Muscle of leg (tissue), 11 donors: Measurements from ENCODE around the gene ASTN2. TPM values are rescaled to one million over a fixed set of nuclear protein-coding genes. Genes with fewer than 3 reads are reported as not detected.

Experiments used
- DNase-seq: peaks from one replicate; pipeline ENCODE4 v3.0.0; 2013
- H3K27ac ChIP-seq: one replicate; pipeline ENCODE4 v1.5.1; 2013; ENCODE audit warnings: mild to moderate bottlenecking, low read length, control low read depth
- H3K27me3 ChIP-seq: one replicate; pipeline ENCODE4 v1.6.1; 2013; ENCODE audit warnings: low read length; ENCODE audit not compliant: control insufficient read depth, insufficient read depth
- H3K36me3 ChIP-seq: one replicate; pipeline ENCODE4 v1.6.1; 2013; ENCODE audit warnings: low read length; ENCODE audit not compliant: control insufficient read depth, insufficient read depth
- H3K4me1 ChIP-seq: one replicate; pipeline ENCODE4 v1.6.1; 2013; ENCODE audit warnings: low read length; ENCODE audit not compliant: control insufficient read depth, insufficient read depth
- H3K4me3 ChIP-seq: one replicate; pipeline ENCODE4 v1.5.1; 2013; ENCODE audit warnings: low read length, control low read depth
- H3K9me3 ChIP-seq: replicated peaks from 2 replicates; pipeline ENCODE4 v1.6.1; 2013; ENCODE audit warnings: low read depth, low read length; ENCODE audit not compliant: control insufficient read depth
- WGBS: methylation state at CpG from one replicate; pipeline ENCODE4 v1.1.5; 2013; ENCODE audit warnings: missing lambda C conversion rate; ENCODE audit not compliant: insufficient coverage; 5-methylcytosine and 5-hydroxymethylcytosine counted together
- polyA plus RNA-seq, 8 donors: library from polyadenylated mRNA; unstranded; fragments of 120-200 nt; gene quantifications; one replicate each; pipeline versions ENCODE4 v1.2.1 to v1.2.3, GENCODE V29; 2013; ENCODE audit warnings: inconsistent platforms in 1 of 8, low replicate concordance in 1 of 8; ENCODE audit not compliant: insufficient read length in 8 of 8, insufficient read depth in 1 of 8
- total RNA-seq: library from RNA; stranded (reverse); fragments of 120-200 nt; gene quantifications from one replicate; pipeline ENCODE4 v1.2.4, GENCODE V29; 2013

ASTN2 gene
- total and polyA plus RNA-seq, 9 donors: 2.7 to 10.9 (median 4.4) TPM

DNA sequence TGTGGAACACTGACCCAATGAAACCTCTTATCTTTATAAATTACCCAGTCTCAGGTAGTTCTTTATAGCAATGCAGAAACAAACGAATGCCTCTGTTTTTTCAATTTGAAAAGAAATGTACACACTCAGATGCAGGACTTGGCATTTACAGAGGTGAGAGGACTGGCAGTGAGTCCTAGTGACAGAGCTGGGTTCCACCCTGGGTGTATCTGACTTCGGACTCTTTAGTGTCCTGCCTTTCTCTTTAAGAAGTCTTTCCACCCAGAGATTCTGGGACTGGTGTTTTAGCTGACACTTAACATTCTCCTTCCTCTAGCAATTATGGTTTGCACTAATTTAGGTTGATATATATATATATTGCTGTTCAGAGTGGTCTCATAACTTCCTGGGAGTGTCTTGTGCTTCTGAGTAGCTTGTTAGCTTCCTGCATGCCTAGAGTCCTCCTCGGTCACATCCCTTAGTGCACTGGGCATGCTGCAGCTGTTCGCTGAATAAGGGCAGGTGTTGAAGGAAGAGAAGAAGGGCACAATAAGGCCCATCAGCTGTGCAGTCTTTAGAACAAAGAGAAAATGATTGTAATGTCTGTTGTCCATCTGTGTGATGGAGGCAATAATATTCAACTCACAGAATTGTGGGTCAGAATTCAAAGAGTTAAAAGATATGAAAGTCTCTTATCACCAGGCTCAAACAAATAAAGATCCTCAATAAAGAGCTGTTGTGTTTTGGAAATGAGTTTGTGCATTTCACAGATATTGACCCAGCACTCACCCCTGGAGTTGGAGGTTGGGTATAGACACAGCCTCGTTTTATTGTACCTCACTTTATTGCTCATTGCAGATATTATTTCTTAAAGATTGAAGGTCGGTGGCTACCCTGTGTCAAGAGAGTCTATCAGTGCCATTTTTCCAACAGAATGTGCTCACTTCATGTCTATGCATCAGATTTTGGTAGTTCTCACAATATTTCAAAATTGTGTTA, 540.6 kb downstream of the ASTN2 start:
- 100% methylated on average over 1 of the region's 6 CpGs for WGBS
- no peak for DNase-seq

DNA sequence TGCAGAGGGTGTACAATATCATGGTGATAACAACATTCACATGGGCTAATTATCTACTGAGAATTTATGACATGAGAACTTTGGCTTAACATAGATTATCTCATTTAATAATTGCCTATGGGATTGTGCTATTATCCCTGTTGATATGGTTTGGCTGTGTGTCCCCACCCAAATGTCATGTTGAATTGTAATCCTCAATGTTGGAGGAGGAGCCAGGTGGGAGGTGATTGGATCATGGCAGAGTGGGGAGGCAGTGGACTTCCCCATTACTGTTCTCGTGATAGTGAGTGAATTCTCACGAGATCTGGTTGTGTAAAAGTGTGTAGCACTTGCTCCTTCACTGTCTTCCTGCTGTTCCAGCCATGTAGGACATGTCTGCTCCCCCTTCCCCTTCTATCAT, 541.4 kb downstream of the ASTN2 start:
- H3K9me3 ChIP-seq: peaks cover 7% of the 10 kb centered on the region
- no peaks in the 10 kb centered on the region for H3K36me3 ChIP-seq
- DNase-seq: no peak
- H3K4me1 ChIP-seq: no peaks in the 10 kb centered on the region
- no peak overlapping the region for H3K27ac ChIP-seq
- no peaks in the 10 kb centered on the region for H3K27me3 ChIP-seq
- WGBS: no CpG with 5 or more reads among the region's 2 CpGs
- no peak overlapping the region for H3K4me3 ChIP-seq

More for the DNA sequence above, 540.6 kb downstream of the ASTN2 start:
- Histone ChIP-seq H3K27ac (no peak overlapping the region), H3K4me1 (no peaks in the 10 kb centered on the region), H3K36me3 (no peaks in the 10 kb centered on the region), H3K27me3 (no peaks in the 10 kb centered on the region), H3K4me3 (no peak overlapping the region), H3K9me3 (peaks cover 7% of the 10 kb centered on the region)

DNA sequence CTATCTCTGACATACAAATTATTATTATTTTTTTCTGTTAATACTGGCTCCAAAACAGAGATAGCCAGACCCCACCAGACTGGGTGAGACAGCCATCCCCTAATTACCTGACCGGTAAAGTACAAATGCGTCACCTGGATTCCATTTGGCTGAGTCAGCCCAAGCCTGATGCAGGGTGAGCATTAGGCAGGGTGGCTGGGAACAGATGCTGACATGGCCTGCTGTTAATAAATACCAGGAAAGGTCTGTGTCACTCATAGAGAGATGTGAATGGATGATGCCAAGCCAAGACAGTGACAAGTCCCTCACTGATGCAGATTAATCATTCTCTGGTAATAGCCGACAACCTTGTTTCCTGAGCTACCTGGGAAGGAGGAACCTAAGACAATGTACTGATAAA, 544.3 kb downstream of the ASTN2 start:
- 55% methylated on average over 2 of the region's 3 CpGs for WGBS
- Histone ChIP-seq H3K36me3 (no peaks in the 10 kb centered on the region), H3K4me3 (no peak overlapping the region), H3K4me1 (no peaks in the 10 kb centered on the region), H3K27ac (no peak overlapping the region), H3K9me3 (no peaks in the 10 kb centered on the region), H3K27me3 (no peaks in the 10 kb centered on the region)
- DNase-seq: no peak

DNA sequence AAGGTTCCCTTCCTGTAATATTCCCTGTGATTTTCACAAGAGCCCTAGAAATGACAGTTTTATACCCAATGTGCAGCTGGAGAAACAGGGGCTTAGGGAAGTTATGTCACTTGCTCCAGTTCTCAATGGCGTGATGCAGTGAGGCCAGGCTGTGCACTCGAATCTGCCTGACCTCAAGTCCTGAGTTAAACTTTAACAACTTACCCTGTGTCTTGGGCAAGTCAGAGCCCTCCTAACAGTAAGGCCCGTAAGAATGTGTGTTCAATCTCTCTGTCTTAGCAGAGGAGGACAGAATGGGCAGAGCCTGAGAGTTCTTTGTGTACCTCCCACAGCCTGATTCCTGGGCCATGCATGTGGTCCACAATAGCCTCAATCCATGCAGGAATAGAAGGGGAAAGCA, 546.7 kb downstream of the ASTN2 start:
- 31% methylated on average over 2 of the region's 3 CpGs for WGBS
- no peaks in the 10 kb centered on the region for H3K9me3 ChIP-seq
- no peaks in the 10 kb centered on the region for H3K27me3 ChIP-seq
- no peaks in the 10 kb centered on the region for H3K36me3 ChIP-seq
- no peak for DNase-seq
- no peaks in the 10 kb centered on the region for H3K4me1 ChIP-seq
- no peak overlapping the region for H3K27ac ChIP-seq
- no peak overlapping the region for H3K4me3 ChIP-seq

DNA sequence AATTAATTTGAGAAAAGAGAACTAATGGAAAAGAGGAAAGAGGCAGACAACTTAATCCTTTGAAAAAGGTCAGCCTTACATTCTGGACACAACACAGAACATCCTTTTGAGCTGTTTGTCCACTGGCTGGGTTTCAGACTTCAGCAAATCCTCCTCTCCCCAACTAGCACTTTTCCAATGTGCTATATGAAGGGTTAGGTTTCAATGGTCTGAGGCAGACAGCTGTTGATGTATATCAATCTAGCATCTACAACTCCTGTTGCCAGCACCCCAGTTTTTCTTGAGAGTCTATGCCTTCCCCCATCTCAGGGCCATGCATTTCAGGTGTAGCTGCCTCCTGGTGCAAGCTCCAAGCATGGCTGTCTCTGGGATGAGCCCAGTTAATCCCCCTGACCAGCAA, 553.5 kb downstream of the ASTN2 start:
- Histone ChIP-seq H3K27ac (no peak overlapping the region), H3K4me3 (no peak overlapping the region), H3K27me3 (peaks cover 2% of the 10 kb centered on the region), H3K9me3 (no peaks in the 10 kb centered on the region), H3K4me1 (no peaks in the 10 kb centered on the region), H3K36me3 (no peaks in the 10 kb centered on the region)
- DNase-seq: no peak

DNA sequence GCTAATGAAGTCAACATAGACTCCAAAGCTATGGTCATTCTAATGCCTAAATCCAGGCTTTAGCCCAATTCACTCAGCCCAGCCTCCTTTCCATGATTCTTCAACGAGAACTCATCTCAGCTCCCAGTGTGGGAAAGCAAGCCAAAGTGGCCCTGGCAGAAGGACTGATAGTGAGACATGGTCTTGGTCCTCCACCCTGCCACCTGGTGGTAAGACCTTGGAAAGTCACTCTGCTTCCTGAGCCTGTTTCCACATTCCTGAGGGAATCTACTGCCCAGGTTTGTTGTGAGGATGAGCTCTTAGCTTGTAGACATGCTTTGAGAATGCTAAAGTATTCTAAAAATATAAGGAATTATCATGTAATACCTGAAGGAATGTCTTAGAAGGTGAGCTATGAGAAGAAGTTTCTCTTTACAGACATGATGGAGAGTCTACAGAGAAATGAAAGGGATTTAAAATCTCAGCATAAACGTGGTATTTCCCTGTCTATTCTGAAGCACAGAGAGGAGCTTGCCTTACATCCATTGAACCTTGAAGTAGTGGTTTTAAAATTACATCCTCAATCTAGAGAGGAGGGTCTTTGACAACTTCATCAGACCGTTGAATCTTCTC, 554.2 kb downstream of the ASTN2 start:
- WGBS: no CpG with 5 or more reads among the region's 3 CpGs
- DNase-seq: peak; percentile 63
- H3K4me3 ChIP-seq: no peak overlapping the region
- no peaks in the 10 kb centered on the region for H3K9me3 ChIP-seq
- peaks cover 2% of the 10 kb centered on the region for H3K27me3 ChIP-seq
- H3K36me3 ChIP-seq: no peaks in the 10 kb centered on the region
- no peaks in the 10 kb centered on the region for H3K4me1 ChIP-seq
- H3K27ac ChIP-seq: no peak overlapping the region

DNA sequence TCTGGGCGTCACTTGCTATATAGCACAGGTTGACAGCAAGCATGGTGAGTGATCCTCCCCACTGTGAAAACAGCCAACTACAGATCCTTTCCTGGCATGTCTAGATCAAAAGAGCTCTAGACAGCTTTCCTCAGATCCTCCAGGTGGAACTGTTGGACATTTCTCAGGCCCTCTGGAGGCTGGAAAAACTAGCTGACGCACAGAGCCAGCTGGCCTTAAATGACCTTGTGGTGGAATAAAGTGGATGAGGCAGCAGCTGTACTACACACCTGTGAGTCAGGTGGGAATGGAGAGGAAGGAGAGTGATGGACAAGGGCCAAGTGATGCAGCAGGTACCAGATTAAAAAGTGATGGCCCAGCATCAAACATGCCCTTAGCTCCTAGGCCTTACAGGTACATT, 555.1 kb downstream of the ASTN2 start:
- DNase-seq: no peak
- WGBS: 87% methylated on average over 2 of the region's 2 CpGs
- peaks cover 2% of the 10 kb centered on the region for H3K27me3 ChIP-seq
- no peak overlapping the region for H3K27ac ChIP-seq
- H3K4me3 ChIP-seq: no peak overlapping the region
- H3K9me3 ChIP-seq: no peaks in the 10 kb centered on the region
- no peaks in the 10 kb centered on the region for H3K36me3 ChIP-seq
- no peaks in the 10 kb centered on the region for H3K4me1 ChIP-seq

DNA sequence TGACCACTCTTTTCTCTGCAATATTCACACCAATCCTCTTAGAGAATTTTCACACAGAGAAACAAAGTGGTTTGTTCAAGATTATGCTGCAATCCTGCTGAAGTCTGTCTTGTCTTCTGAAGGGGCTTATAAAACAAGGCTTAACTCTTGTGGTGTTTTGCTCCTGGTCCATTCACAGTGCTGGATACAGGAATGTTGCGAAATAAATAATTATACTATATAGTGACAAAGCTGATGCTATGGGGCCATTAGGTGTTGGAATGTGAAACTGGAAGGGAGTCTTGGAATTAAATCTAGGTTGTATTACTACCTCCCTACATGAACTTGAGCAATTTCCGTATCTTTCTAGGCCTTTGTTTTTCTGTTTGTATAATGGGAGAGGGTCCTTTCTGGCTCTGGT, 557.5 kb downstream of the ASTN2 start:
- H3K4me1 ChIP-seq: no peaks in the 10 kb centered on the region
- no peak overlapping the region for H3K27ac ChIP-seq
- H3K9me3 ChIP-seq: no peaks in the 10 kb centered on the region
- no peaks in the 10 kb centered on the region for H3K36me3 ChIP-seq
- peaks cover 2% of the 10 kb centered on the region for H3K27me3 ChIP-seq
- no CpG with 5 or more reads among the region's 2 CpGs for whole genome bisulfite sequencing
- no peak overlapping the region for H3K4me3 ChIP-seq
- DNase-seq: no peak

DNA sequence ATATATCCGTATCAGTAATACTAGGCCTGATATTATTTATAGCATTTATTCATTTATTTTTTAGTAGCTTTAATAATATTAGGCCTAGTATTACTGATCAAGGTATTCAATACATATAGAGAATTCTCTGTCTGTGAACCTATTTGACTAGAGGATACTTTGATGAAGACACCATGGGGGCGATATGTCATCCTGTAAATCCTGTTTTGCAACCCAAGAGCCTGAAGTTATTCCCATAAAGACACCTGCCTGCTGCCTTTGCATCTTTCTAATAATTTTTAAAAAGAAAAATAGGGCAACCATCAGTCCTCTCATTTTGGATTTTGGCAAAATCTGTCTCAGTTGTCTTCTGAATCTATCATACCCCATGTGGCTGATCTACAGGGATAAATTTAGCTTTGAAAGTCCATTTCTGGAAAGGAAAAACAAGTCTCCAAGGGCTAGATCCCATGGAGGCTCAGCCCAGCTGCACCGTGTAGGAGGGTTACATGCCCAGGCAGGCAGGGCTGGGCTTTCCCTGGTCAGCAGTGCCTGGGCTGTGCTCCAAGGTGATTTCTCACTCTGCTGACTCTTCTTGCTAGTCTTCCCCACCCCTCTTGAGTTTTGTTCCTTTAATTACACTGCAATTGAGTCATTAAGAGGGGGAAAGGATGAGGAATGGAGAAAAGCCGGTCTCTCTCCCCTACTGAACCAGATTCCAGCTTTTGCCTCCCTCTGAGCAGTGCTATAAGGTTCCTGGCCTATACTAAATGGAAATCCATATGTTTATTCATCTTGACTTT, 558.8 kb downstream of the ASTN2 start:
- Histone ChIP-seq H3K27ac (no peak overlapping the region), H3K27me3 (peaks cover 2% of the 10 kb centered on the region), H3K4me3 (no peak overlapping the region), H3K36me3 (no peaks in the 10 kb centered on the region), H3K9me3 (no peaks in the 10 kb centered on the region), H3K4me1 (no peaks in the 10 kb centered on the region)
- 33% methylated on average over 1 of the region's 4 CpGs for WGBS
- DNase-seq: no peak

DNA sequence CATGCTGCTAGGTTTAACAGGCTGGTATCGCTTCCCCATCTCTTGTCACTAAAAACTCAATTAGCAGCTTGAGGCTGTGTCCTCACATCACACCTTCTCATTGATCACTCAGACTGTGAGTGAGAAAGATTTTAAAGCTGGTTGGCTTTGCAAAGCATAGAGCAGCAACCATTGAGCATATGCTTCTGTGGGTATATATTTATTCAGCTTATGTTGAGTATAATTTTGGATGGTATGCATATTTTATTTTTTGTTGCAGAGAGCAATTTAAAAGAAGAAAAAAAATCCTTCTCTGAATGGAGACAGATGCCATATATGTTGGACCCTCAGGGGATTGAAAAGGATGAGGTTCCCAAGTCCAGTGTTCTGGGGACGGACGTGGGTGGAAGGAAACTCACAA, 565.1 kb downstream of the ASTN2 start:
- no peak for DNase-seq
- Histone ChIP-seq H3K27me3 (no peaks in the 10 kb centered on the region), H3K4me3 (no peak overlapping the region), H3K27ac (no peak overlapping the region), H3K36me3 (no peaks in the 10 kb centered on the region), H3K4me1 (no peaks in the 10 kb centered on the region), H3K9me3 (no peaks in the 10 kb centered on the region)
- no CpG with 5 or more reads among the region's 3 CpGs for WGBS
